GM18499 (cell line): ENCODE measurements around the gene C2CD4A.

Source experiments
- ATAC-seq: cut with Tn5 transposase; IDR thresholded peaks from one replicate; pipeline ENCODE4 v1.9.1; 2021; ENCODE audit warnings: moderate number of reproducible peaks; ENCODE audit not compliant: insufficient read depth, unreplicated experiment

C2CD4A gene

DNA sequence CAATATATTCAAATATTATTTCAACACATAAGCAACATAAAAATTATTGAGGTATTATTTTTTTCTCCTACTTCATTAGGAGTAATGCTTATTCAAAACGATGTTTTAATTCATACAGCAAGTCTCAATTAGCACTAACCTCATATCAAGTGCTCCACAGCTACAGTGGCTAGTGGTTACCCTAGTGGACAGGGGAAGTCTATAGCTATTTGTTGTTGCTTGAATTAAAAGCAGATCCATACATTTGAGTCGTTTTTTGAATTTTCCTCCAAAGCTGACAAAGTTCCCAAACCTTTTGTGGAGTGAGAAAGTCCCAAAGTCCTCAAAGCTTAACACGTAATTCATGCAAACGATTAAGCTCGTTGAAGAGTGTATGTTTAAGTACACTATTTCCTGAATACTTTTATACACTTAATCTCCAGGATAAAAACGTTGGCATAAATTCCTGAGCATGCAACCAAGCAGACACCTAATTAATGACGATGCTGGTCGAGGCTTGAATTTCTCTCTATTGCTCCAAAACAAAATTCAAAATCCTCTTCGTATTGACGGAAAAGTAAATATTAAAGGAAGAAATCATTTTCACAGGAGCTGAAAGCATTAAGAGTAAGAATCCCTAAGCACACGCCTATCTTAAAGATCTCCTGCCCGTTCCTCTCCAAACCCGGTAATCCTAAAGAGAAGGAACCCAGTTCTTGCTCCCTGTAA is 7.5 kb upstream of the C2CD4A start:
- ATAC-seq = no peak

DNA sequence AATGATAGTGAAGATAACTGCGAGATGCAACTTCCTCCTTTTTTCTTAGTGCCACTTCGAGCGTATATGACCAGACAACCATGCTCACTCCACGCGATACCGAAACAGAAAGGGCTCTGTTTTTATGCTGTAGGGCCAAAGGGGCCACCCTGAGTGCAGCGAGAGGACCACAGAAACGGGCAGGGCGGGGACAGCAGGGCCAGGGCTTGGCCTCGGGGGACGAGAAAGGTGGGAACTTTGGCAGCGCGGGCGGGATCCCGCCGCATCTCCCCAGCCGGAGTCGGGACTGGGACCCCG is 7.0 kb upstream of the C2CD4A start:
- ATAC-seq = peak; percentile 43

DNA sequence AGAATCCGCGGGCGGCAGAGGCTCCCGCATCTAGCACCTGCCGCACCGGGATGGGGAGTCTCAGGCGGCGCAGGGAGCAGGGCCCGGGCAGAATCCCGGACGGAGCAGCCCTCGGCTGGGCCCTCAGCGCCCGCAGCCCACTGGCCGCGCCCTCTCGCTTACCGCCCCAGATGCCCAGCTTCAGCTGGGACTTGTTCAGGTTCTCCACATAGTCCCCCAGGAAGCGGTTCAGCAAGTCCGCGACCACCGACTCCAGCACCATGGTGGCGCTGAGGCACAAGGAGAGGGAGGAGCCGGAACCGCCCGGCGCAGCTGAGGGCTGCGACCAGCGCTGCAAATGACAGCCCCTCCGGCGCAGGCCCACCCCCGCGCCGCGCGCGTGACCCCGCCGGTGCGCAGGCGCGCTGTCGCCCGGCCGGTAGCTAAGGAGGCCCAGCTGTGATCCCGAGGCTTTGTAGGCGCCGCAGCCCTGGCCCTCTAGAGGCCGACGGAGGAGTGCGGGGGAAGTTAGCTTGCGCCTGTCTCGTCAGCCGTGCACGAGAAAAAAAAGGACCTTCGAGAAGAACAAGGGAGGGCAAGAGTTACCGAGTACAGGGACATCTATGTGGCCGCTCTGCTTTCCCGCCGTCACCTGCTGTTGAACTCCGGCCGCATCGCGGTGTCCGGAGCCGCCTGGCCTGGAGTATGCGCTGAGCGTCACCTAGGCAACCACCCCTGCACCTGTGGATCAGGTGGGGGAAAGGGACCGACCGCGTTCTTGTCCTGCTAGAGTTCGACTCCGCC is 6.5 kb upstream of the C2CD4A start, which contains the start of gene VPS13C:
Gene VPS13C, minus strand, starts transcription at position 335 of the 783 bp plus-strand sequence. Its CDS starts 73 bp downstream, at position 262.
- ATAC-seq = peak; percentile 74

DNA sequence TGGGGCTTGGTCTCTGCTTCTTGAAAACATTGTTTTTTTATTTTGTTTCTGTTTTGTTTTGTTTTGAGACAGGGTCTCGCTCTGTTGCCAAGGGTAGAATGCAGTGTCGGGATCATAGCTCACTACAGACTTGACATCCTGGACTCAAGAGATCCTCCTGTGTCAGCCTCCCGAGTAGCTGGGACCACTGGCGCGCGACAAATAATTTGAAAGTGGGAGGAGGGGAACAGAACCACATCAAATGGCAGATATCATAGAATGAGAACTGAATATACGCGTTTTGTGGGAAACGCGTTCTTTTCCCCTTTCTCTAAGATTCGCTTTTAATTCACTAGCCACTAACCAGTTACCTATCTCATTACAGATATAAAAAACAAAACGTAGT is 5.9 kb upstream of the C2CD4A start:
- ATAC-seq = no peak

DNA sequence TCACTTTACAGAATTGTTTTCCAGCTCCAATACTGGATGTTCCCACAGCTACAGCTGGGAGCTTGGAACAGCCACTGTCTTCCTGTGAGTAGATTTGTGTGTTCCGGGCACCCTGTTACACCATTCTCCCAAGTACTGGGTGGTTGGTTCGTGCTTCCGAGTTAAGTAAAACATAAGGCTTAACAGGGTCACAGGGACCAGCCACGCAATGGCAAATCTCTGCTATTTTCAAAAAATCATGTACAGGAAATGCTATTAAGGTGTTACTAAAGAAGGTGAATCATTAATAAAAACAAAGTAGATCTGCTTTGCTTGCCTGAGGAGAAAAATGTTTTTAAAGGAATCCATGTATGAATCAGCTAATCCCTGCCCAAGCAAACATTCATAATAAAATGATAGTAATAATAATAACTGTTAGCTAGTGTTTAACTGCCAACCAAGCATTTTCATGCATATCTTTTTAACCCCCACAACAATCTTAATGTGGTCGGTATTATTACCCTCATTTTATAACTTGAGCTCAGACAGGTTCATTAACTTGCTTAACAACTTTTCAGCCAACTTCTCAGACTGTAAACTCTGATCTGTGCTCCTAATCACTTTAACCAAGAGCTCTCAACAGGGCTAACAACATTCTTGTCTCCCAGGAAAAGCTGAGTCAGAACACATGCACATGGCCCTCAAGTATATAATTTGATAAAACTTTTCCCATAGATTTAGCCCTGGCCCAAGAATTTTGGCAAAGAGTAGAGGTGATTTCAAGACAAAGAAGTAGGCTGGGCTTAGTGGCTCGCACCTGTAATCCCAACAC is 2.7 kb upstream of the C2CD4A start:
- ATAC-seq = no peak

DNA sequence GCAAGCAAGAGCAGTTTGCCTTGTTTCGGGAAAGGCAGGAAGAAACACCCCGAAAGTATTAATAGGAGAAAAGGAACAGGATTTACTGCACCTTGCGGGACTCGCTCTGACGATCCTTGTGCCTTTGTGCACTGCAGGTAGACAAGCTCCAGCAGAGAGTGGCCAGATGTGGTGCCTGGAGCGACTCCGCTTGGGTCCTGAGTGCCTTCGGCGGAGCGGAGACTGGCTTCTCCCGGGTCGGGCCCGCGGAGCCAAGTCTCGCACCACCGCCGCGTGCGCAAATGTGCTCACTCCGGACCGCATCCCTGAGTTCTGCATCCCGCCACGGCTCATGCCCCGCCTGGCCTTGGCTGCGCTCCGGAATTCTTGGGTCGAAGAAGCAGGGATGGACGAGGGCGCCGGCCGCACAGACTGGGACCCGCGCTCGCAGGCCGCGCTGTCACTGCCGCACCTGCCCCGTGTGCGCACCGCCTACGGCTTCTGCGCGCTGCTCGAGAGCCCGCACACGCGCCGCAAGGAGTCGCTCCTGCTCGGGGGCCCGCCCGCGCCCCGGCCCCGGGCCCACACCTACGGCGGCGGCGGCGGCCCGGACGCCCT is 769 bp downstream of the C2CD4A start:
- no peak for ATAC-seq

DNA sequence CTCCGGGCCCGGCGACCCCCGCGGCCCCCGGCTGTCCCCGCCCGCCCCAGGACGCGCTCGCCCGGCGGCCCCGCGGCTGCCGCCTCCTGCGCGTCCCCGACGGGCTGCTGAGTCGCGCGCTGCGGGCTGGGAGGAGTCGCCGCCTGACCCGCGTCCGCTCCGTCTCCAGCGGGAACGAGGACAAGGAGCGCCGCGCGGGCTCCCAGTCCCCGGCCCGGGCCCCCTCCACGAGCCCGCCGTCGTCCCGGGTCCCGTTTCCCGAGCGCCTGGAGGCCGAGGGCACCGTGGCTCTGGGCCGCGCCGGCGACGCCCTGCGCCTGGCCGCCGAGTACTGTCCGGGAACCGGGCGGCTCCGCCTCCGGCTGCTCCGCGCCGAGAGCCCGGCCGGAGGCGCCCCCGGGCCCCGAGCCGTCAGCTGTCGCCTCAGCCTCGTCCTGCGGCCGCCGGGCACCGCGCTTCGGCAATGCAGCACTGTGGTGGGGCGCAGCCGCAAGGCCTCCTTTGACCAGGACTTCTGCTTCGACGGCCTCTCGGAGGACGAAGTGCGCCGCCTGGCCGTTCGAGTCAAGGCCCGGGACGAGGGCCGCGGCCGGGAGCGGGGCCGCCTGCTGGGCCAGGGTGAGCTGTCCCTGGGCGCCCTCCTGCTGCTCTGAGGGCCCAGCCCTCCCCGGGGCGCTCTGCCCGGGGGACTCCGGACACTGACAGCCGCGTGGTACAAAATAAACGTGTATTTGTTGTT is 1.5 kb downstream of the C2CD4A start:
- no peak for ATAC-seq

DNA sequence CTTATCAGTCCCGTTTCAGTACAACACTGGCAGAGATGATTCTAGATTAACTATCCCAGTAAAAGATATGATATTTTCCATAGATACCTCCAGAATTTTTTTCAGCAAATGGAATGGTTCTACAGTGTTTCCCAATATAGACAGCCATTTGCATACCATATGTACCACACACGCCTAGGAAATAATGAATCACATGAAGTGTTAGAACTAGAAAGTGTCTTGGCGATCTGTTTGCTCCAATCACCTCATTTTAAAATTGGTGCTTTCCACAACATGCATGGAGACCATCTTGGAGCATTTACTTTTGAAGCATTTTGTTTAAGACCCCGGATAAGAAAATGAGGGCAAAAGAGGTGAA is 2.0 kb downstream of the C2CD4A start:
- no peak for ATAC-seq

DNA sequence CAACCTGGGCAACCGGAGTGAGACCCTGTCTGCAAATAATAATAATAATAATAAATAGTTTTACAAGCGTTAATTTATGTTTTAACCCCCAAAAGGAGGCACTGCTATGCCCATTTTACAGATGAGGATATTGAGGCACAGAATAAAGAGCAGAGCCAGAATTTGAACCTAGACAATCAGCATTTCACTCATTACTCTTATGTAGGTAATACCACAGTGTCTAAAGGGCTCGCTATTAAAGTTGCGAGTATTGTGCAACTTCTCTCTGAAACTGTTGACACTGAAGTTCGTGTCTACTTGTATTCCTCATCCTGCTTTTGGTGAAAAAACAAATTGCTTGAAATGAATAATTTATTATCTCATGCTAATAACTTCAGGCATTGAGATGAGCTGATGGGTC is 2.8 kb downstream of the C2CD4A start:
- no peak for ATAC-seq

DNA sequence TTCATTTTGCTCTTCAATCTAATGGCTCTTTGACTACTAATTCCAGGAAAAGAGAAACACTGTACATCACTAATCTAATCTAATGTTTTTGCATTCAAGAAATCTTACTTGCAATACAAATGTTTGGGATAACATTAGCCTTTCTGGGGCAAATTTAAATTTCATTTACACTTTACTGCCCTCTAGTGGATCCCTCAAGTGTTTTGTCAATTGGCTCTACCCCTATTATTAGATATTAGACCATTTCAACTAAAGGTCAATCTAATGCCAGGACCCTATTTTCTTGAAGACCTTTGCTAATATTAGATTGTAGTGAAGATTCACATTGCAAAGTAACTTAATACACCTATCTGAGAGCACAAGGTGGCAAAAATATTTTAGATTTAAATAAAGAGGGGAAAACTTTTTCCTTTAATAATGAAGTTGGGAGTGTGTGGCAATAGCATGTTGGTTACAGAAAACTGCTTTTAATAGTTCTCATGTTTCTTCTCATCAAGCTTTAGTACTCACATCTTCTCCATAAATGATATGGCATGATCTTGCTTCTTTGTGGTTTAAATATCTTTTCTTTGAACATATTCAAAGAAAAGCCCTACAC is 5.0 kb downstream of the C2CD4A start:
- ATAC-seq = no peak

DNA sequence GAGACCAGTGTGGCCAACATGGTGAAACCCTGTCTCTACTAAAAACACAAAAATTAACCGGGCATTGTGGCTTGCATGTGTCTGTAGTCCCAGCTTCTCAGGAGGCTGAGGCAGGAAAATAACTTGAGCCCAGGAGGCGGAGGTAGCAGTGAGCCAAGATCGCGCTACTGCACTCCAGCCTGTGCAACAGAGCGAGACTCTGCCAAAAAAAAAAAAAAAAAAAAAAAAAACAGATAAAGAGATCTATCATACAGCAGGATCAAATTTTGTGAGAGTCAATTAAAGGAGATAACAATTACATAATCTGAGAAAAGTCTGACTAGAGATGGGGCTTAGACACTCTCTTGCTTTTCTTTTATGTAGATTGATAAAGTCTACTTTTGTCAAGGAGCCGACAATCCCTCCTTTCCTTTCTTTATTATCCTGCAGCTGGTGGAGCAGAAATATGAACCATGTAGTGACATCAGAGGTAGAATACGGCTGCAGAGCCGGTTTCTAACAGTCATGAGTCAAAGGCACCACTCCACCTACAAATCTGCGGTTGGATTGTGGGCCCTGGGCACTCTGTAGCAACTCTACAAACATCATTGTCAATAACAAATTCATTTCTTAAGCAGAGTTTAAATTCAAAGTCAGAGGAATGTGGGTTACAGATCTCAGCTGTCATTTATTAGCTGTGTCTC is 9.0 kb downstream of the C2CD4A start:
- no peak for ATAC-seq

DNA sequence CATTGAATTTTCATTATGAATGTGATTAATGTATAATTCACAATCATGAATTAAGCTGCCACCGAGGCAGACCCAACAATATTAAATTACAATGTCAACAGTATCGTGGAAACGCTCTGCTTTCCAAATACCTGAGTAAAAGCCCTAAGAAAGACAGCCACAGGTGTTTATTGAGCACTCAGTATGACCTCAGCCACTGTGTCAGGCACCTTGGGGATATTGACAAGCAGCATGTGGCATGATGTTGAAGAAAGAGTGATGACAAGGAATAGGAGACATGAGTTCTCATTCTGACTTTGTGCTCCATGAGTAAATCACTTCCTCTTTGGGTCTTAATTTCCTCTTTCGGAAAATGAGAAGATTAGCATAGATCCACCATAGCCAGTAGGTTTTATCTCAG is 12.8 kb downstream of the C2CD4A start:
- no peak for ATAC-seq

DNA sequence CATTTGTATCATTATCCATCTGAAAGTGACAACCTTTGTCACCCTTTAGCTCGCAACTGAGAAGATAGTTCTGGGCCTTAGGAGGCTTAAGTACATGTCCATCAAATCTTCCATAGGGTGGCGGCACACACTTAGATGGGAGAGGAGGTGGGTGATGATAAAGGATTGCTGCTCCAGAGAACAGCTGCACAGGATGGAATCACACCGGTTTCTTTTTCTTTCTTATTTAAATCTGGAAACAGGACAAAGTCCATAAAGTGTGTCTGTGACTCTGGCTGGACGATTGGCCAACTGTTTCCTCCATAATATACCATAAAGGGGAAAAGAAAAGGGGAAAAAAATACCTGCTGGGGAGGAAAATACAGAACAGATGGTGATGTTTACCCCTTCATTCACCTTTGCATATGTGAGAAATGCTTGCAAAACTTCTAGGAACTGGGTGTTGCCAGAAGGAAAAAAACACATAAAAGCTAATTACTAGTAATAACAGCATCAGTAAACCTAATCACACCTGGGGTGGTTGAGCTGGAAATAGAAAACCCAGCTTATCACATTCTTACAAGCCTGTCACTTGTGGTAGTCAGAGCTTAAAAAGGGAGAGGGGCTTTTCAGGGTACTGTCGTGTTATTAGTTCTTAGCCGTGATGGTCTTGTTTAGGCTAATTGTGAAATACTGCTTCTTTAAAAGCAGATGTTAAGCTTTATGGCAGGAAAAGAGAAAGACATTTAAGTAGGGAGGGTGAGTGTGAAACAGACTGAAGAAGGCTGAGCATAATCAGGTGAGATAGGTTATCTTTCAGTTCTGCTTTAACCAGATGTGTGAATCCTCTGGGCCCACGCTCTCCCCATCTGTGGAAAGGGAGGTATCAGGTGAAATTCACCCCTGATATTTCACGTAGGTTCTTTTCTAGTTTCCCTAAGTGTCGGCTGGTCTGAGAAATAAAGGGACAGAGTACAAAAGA is 16.7 kb downstream of the C2CD4A start:
- no peak for ATAC-seq

DNA sequence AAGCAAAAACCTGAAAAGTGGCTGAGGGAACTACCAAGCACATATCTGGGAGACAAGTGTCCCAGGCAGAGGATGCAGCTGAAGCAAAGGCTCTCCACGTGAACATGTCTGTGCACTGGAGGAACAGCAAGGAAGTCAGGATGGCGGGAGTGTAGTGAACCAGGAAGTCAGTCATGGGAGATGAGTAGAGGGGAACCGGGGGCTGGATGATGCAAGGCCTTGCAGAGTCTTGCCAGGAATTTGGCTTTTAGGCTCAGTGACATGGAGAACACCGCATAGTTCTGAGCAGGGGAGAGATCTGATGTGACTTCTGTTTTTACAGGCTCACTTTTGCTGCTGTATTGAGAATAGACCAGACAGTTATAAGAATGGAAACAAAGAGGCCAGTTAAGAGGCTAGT is 19.0 kb downstream of the C2CD4A start:
- ATAC-seq = no peak

DNA sequence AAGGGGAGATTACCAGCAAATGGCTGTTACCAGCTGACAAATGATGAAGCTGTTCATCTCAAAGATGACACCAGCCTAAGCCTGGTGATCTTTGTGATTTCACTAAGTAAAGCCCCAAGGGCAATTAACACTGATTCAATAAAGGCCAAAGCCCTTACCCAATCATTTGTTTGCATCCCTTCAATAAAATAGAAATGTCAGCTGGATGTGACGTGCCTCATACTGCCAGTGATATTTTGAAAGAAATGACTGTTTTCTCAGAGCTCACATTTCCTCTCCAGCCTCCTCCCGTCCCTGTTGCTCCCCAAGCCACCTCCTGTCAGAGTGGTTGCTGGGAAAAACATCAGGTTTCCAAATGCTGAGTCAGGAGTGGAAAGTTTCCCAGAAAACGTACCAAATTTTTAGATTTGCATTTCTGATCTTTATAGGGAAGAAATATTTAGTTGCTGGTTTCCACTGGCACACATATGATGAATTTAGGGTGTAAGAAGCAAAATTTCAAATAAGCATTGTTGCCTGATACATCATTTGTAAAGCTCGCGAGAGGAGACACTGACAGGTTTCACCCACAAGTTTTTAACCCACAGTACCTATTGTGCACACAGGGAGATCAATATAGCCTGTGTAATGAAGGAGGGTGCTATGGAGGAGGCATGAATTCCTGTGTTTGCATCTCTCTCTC is 21.0 kb downstream of the C2CD4A start:
- ATAC-seq = no peak

DNA sequence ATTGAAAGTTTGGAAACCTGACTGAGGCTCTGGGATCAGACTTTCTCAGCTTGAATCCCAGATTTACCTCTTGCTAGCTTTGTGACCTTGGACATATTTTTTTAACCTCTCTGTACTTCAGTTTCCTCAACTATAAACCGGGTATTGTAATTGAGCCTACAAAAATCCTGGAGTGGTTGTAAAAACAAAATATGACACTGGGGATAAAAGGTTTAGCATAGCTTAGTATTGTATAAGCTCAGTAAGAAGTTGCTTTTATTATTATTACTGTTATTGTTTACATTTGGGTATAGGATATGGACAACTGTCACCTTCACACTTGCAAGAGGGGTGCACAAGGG is 21.5 kb downstream of the C2CD4A start:
- ATAC-seq = no peak

DNA sequence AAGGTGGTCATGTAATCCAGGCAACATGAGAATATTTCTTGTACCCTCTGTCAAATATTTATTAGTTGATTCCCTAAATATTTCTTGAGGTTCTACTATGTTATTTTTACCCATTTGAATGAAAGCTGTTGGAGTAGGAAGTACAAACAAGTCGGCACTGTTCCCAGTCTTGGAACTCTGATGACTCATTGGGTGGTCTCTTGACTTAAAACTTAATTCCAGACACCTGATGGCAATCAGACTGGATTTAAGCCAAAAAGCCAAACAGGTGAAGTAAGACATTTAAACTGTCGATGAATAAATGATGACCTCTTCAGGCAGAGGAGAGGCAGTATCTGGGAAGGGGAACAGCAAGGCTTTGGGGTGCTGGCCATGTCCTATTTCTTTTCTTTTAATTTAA is 22.8 kb downstream of the C2CD4A start:
- no peak for ATAC-seq

DNA sequence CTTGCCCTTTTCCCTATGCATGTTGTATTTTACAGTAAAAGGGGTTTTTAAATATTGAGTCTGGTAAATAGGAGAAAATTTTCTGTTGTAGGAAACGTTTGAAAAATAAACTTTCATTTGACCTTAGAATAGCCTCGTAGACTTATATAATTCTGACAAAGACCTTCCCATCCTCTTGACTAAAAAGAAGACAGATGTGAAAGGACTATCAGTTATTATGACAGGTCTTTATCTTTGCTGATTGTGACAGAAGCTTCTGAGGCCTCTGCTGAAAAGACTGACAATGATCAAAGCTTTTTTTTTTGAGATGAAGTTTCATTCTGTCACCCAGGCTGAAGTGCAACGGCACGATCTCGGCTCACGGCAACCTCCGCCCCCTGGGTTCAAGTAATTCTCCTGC is 24.2 kb downstream of the C2CD4A start:
- ATAC-seq = no peak
